HEK293 (cell line): ENCODE results near the gene OR8H3.

Experiments used
- CTCF ChIA-PET: fragments of 350-600 bp; formaldehyde crosslinking; extraction: SDS; loops from one replicate; lab custom pipeline; 2021; ENCODE audit warnings: antibody characterized with exemption; lab: Yijun Ruan, JAX
- POLR2A ChIA-PET: fragments of 300-600 bp; formaldehyde crosslinking; extraction: SDS; loops from one replicate; lab custom pipeline; 2020; ENCODE audit warnings: antibody characterized with exemption, inconsistent platforms; lab: Yijun Ruan, JAX
- H3K27ac ChIP-seq: fragments of 200-500 bp; sonication (Bioruptor generic); 2 replicates; pipeline ENCODE4 v1.5.1; 2014; ENCODE audit warnings: low read depth, low read length, control low read depth, inconsistent platforms; ENCODE audit errors: extremely low read depth
- H3K36me3 ChIP-seq, 2 experiments: fragments of 200-500 bp in 1 of 2; sonication (Bioruptor generic) in 1 of 2; 1 replicate in 1 of 2; 2 replicates in 1 of 2; pipeline ENCODE4 v1.5.1; 2014 to 2017; ENCODE audit warnings: inconsistent platforms in 2 of 2, low read length in 2 of 2; ENCODE audit not compliant: control insufficient read depth in 2 of 2, insufficient read depth in 1 of 2
- H3K4me1 ChIP-seq: fragments of 200-500 bp; sonication (Bioruptor generic); 2 replicates; pipeline ENCODE4 v1.5.1; 2014; ENCODE audit warnings: mild to moderate bottlenecking, low read length, inconsistent platforms; ENCODE audit not compliant: control insufficient read depth, insufficient read depth
- H3K4me3 ChIP-seq: 2 replicates; pipeline ENCODE4 v1.5.1; 2011; ENCODE audit warnings: low read depth, mild to moderate bottlenecking, control low read depth, low read length, moderate library complexity
- H3K9me3 ChIP-seq: fragments of 200-500 bp; sonication (Bioruptor generic); 2 replicates; pipeline ENCODE4 v1.5.1; 2014; ENCODE audit warnings: low read depth, low read length, inconsistent platforms; ENCODE audit not compliant: control insufficient read depth, insufficient read depth
- HOXC10 ChIP-seq: sonication (generic); formaldehyde crosslinking; IDR thresholded peaks from 2 replicates; pipeline ENCODE4 v1.8.1; 2023; ENCODE audit warnings: mild to moderate bottlenecking, missing genetic modification reagents
- KLF1 ChIP-seq: fragments of 450-650 bp; formaldehyde crosslinking; IDR thresholded peaks from 2 replicates; pipeline ENCODE4 v1.5.1; 2016; ENCODE audit warnings: missing biosample characterization, missing genetic modification characterization
- KLF16 ChIP-seq: fragments of 450-650 bp; formaldehyde crosslinking; IDR thresholded peaks from 2 replicates; pipeline ENCODE4 v1.5.1; 2017; ENCODE audit warnings: missing biosample characterization, missing genetic modification characterization
- SCRT1 ChIP-seq: fragments of 450-650 bp; formaldehyde crosslinking; IDR thresholded peaks from 2 replicates; pipeline ENCODE4 v1.5.1; 2016; ENCODE audit warnings: missing biosample characterization, missing genetic modification characterization, borderline replicate concordance
- TRIM28 ChIP-seq: IDR thresholded peaks from 2 replicates; pipeline ENCODE4 v1.6.1; 2011; ENCODE audit warnings: low read length, control low read depth, borderline replicate concordance
- ZBTB17 ChIP-seq: fragments of 450-650 bp; formaldehyde crosslinking; IDR thresholded peaks from 2 replicates; pipeline ENCODE4 v1.5.1; 2016; ENCODE audit warnings: missing biosample characterization, missing genetic modification characterization
- ZFHX2 ChIP-seq: fragments of 450-650 bp; formaldehyde crosslinking; conservative IDR thresholded peaks from 2 replicates; pipeline ENCODE4 v1.5.1; 2016; ENCODE audit warnings: missing biosample characterization, missing genetic modification characterization
- ZFP41 ChIP-seq: fragments of 450-650 bp; formaldehyde crosslinking; IDR thresholded peaks from 2 replicates; pipeline ENCODE4 v1.5.1; 2016; ENCODE audit warnings: missing biosample characterization, missing genetic modification characterization, borderline replicate concordance
- ZNF132 ChIP-seq: fragments of 450-650 bp; formaldehyde crosslinking; IDR thresholded peaks from 2 replicates; pipeline ENCODE4 v1.5.1; 2017; ENCODE audit warnings: missing biosample characterization, missing genetic modification characterization, borderline replicate concordance
- ZNF148 ChIP-seq: fragments of 450-650 bp; formaldehyde crosslinking; IDR thresholded peaks from 2 replicates; pipeline ENCODE4 v1.5.0; 2017; ENCODE audit warnings: missing biosample characterization, missing genetic modification characterization, borderline replicate concordance
- ZNF24 ChIP-seq: fragments of 450-650 bp; formaldehyde crosslinking; IDR thresholded peaks from 2 replicates; pipeline ENCODE4 v1.5.1; 2016; ENCODE audit warnings: missing biosample characterization, missing genetic modification characterization
- ZNF561 ChIP-seq: fragments of 450-650 bp; IDR thresholded peaks from 2 replicates; pipeline ENCODE4 v1.5.1; 2018; ENCODE audit warnings: missing biosample characterization, missing genetic modification characterization, borderline replicate concordance
- ZNF600 ChIP-seq: fragments of 450-650 bp; formaldehyde crosslinking; IDR thresholded peaks from 2 replicates; pipeline ENCODE4 v1.5.1; 2016; ENCODE audit warnings: missing biosample characterization, missing genetic modification characterization
- ZNF623 ChIP-seq: fragments of 450-650 bp; formaldehyde crosslinking; IDR thresholded peaks from 2 replicates; pipeline ENCODE4 v1.5.1; 2016; ENCODE audit warnings: missing biosample characterization, missing genetic modification characterization
- ZNF654 ChIP-seq: fragments of 450-650 bp; formaldehyde crosslinking; IDR thresholded peaks from 2 replicates; pipeline ENCODE4 v1.5.1; 2016; ENCODE audit warnings: low read depth, missing biosample characterization, missing genetic modification characterization
- ZNF701 ChIP-seq: fragments of 450-650 bp; formaldehyde crosslinking; IDR thresholded peaks from 2 replicates; pipeline ENCODE4 v1.5.1; 2016; ENCODE audit warnings: missing biosample characterization, missing genetic modification characterization
- ZNF768 ChIP-seq: fragments of 450-650 bp; formaldehyde crosslinking; IDR thresholded peaks from 2 replicates; pipeline ENCODE4 v1.5.1; 2018; ENCODE audit warnings: missing biosample characterization, mild to moderate bottlenecking, missing genetic modification characterization
- ZNF777 ChIP-seq: fragments of 450-650 bp; formaldehyde crosslinking; IDR thresholded peaks from 2 replicates; pipeline ENCODE4 v1.5.1; 2017; ENCODE audit warnings: missing biosample characterization, missing genetic modification characterization, borderline replicate concordance
- ZNF843 ChIP-seq: fragments of 450-650 bp; formaldehyde crosslinking; IDR thresholded peaks from 2 replicates; pipeline ENCODE4 v1.5.1; 2016; ENCODE audit warnings: missing biosample characterization, missing genetic modification characterization
- TF ChIP-seq, protein P1 (sequence below): fragments of 450-650 bp; formaldehyde crosslinking; IDR thresholded peaks from 2 replicates; pipeline ENCODE4 v1.5.1; 2016; ENCODE audit warnings: missing biosample characterization, missing genetic modification characterization
- TF ChIP-seq, protein P2 (sequence below): sonication (generic); formaldehyde crosslinking; IDR thresholded peaks from 2 replicates; pipeline ENCODE4 v1.8.1; 2022; ENCODE audit warnings: mild to moderate bottlenecking, moderate library complexity, missing genetic modification reagents
- TF ChIP-seq, protein P3 (sequence below): fragments of 450-650 bp; formaldehyde crosslinking; IDR thresholded peaks from 2 replicates; pipeline ENCODE4 v1.5.1; 2016; ENCODE audit warnings: missing biosample characterization, missing genetic modification characterization, borderline replicate concordance

OR8H3 gene, protein sequence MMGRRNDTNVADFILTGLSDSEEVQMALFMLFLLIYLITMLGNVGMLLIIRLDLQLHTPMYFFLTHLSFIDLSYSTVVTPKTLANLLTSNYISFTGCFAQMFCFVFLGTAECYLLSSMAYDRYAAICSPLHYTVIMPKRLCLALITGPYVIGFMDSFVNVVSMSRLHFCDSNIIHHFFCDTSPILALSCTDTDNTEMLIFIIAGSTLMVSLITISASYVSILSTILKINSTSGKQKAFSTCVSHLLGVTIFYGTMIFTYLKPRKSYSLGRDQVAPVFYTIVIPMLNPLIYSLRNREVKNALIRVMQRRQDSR

GRCh38 chr11:56122073-56122472, at the start of gene OR8H3:
TSS of gene OR8H3 (plus strand) at chr11:56122373. CDS start at chr11:56122373, 0 bp downstream.
- TF ChIP-seq ZNF777 (tag by site-specific recombination) (no peak), KLF16 (tag by site-specific recombination) (no peak), ZNF654 (tag by site-specific recombination) (no peak), ZNF600 (tag by site-specific recombination) (no peak), ZBTB17 (tag by site-specific recombination) (no peak), SCRT1 (tag by site-specific recombination) (no peak), ZFP41 (tag by site-specific recombination) (no peak), ZNF24 (no peak), KLF1 (no peak), ZNF148 (no peak), HOXC10 (CRISPR knock-in tag) (no peak), TRIM28 (no peak), ZFHX2 (tag by site-specific recombination) (no peak), ZNF701 (tag by site-specific recombination) (no peak), ZNF768 (tag by site-specific recombination) (no peak), ZNF843 (tag by site-specific recombination) (no peak)
- TF ChIP-seq, protein P1, sequence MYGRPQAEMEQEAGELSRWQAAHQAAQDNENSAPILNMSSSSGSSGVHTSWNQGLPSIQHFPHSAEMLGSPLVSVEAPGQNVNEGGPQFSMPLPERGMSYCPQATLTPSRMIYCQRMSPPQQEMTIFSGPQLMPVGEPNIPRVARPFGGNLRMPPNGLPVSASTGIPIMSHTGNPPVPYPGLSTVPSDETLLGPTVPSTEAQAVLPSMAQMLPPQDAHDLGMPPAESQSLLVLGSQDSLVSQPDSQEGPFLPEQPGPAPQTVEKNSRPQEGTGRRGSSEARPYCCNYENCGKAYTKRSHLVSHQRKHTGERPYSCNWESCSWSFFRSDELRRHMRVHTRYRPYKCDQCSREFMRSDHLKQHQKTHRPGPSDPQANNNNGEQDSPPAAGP (tag by site-specific recombination), result no peak
- TF ChIP-seq, protein P2, sequence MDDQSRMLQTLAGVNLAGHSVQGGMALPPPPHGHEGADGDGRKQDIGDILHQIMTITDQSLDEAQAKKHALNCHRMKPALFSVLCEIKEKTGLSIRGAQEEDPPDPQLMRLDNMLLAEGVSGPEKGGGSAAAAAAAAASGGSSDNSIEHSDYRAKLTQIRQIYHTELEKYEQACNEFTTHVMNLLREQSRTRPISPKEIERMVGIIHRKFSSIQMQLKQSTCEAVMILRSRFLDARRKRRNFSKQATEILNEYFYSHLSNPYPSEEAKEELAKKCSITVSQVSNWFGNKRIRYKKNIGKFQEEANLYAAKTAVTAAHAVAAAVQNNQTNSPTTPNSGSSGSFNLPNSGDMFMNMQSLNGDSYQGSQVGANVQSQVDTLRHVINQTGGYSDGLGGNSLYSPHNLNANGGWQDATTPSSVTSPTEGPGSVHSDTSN (CRISPR knock-in tag), result no peak
- ChIA-PET POLR2A (no interaction called here), CTCF (no interaction called here)
- Histone ChIP-seq H3K9me3 (no peaks in the 10 kb centered on the region), H3K36me3 (no peaks in the 10 kb centered on the region), H3K27ac (no peak within 1 kb of the TSS), H3K4me1 (no peaks in the 10 kb centered on the region), H3K4me3 (no peak within 1 kb of the TSS)

DNA sequence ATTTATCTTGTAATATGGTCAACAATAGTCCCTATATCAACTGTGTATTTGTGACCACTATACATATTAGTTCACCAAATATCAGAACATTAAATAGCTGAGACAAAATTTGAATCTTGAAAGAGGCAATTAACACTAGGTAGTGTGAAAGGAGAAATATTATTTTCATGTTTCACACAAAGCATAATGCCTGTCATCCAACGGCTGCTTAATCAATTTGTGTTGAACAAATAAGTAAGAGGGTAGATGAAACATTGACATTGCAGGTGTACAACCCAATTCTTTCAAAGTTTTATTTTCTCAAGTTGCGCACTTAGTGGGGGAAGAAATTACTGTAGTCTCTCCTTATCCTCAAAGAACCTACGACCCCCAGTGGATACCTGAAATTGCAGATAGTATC, 32.5 kb upstream of the OR8H3 start:
- Histone ChIP-seq H3K4me3 (no peak overlapping the region), H3K27ac (no peak overlapping the region), H3K4me1 (no peaks in the 10 kb centered on the region), H3K36me3 (no peaks in the 10 kb centered on the region), H3K9me3 (no peaks in the 10 kb centered on the region)
- ChIA-PET CTCF (no interaction called here), POLR2A (no interaction called here)
- no peak for TF ChIP-seq ZNF561

GRCh38 chr11:56093008-56093407, 29.2 kb upstream of the OR8H3 start, which contains the start of gene OR8I2:
TSS of gene OR8I2 (plus strand) at chr11:56093308. CDS start at chr11:56093308, 0 bp downstream.
- no peak within 1 kb of the TSS for H3K27ac ChIP-seq
- H3K4me3 ChIP-seq, result no peak within 1 kb of the TSS
- CTCF ChIA-PET, result no interaction called here
- no peaks in the 10 kb centered on the region for H3K36me3 ChIP-seq
- no peaks in the 10 kb centered on the region for H3K9me3 ChIP-seq
- POLR2A ChIA-PET, result no interaction called here
- H3K4me1 ChIP-seq, result no peaks in the 10 kb centered on the region
- TF ChIP-seq ZNF623 (no peak), ZNF132 (tag by site-specific recombination) (no peak), ZNF843 (tag by site-specific recombination) (no peak), ZFP41 (tag by site-specific recombination) (no peak)
- TF ChIP-seq, protein P3, sequence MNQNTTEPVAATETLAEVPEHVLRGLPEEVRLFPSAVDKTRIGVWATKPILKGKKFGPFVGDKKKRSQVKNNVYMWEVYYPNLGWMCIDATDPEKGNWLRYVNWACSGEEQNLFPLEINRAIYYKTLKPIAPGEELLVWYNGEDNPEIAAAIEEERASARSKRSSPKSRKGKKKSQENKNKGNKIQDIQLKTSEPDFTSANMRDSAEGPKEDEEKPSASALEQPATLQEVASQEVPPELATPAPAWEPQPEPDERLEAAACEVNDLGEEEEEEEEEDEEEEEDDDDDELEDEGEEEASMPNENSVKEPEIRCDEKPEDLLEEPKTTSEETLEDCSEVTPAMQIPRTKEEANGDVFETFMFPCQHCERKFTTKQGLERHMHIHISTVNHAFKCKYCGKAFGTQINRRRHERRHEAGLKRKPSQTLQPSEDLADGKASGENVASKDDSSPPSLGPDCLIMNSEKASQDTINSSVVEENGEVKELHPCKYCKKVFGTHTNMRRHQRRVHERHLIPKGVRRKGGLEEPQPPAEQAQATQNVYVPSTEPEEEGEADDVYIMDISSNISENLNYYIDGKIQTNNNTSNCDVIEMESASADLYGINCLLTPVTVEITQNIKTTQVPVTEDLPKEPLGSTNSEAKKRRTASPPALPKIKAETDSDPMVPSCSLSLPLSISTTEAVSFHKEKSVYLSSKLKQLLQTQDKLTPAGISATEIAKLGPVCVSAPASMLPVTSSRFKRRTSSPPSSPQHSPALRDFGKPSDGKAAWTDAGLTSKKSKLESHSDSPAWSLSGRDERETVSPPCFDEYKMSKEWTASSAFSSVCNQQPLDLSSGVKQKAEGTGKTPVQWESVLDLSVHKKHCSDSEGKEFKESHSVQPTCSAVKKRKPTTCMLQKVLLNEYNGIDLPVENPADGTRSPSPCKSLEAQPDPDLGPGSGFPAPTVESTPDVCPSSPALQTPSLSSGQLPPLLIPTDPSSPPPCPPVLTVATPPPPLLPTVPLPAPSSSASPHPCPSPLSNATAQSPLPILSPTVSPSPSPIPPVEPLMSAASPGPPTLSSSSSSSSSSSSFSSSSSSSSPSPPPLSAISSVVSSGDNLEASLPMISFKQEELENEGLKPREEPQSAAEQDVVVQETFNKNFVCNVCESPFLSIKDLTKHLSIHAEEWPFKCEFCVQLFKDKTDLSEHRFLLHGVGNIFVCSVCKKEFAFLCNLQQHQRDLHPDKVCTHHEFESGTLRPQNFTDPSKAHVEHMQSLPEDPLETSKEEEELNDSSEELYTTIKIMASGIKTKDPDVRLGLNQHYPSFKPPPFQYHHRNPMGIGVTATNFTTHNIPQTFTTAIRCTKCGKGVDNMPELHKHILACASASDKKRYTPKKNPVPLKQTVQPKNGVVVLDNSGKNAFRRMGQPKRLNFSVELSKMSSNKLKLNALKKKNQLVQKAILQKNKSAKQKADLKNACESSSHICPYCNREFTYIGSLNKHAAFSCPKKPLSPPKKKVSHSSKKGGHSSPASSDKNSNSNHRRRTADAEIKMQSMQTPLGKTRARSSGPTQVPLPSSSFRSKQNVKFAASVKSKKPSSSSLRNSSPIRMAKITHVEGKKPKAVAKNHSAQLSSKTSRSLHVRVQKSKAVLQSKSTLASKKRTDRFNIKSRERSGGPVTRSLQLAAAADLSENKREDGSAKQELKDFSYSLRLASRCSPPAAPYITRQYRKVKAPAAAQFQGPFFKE (tag by site-specific recombination), result no peak
